ENCODE measurements around the gene ARHGAP24. TPM values are rescaled to one million over a fixed set of nuclear protein-coding genes. Genes with fewer than 3 reads are reported as not detected.
"Not testable (repeated sequence)": the region's sequence is repeated elsewhere in the genome, so short reads cannot be mapped to it uniquely, and the experiment has no call there.

ARHGAP24 gene
- total RNA-seq, 4 donors from 2014 or later: 3.6 to 35.3 (median 7.2) TPM

- H3K27ac ChIP-seq: no peak overlapping the region
- TF ChIP-seq POLR2A (IDR thresholded peaks at IDR 0.05) (no peak), CTCF (IDR thresholded peaks at IDR 0.05) (no peak)
- H3K9me3 ChIP-seq: no peaks in the 10 kb centered on the region
- H3K27me3 ChIP-seq: no peaks in the 10 kb centered on the region
- WGBS, 2 donors: 90 to 94% methylated on average over 3 of the region's 3 CpGs
- H3K4me1 ChIP-seq: peaks cover 0 to 3% (median 0%) of the 10 kb centered on the region in 3 donors
- intact Hi-C loops (cut with DNase I): no loop called here
- no peak overlapping the region for H3K4me3 ChIP-seq
- H3K36me3 ChIP-seq: no peaks in the 10 kb centered on the region
- no peak for DNase-seq
These were observed 361.9 kb downstream of the ARHGAP24 start for GRCh38 chr4:85836588-85837438.

GRCh38 chr4:85837439-85837733, 362.4 kb downstream of the ARHGAP24 start:
- Histone ChIP-seq H3K4me1 (peaks cover 0 to 3% (median 0%) of the 10 kb centered on the region in 3 donors), H3K27ac (no peak overlapping the region)
- intact Hi-C loops (cut with DNase I): no loop called here

GRCh38 chr4:85839981-85840451, 365.1 kb downstream of the ARHGAP24 start:
- DNase-seq; H3K27me3 ChIP-seq; H3K36me3 ChIP-seq; H3K4me1 ChIP-seq; intact Hi-C loops (cut with DNase I); H3K27ac ChIP-seq; H3K9me3 ChIP-seq; H3K4me3 ChIP-seq: not testable (repeated sequence)
- 45 to 60% methylated on average over 3 of the region's 3 CpGs for WGBS, 2 donors

More at GRCh38 chr4:85837439-85837733, 362.4 kb downstream of the ARHGAP24 start:
- WGBS, 2 donors: 69 to 83% methylated on average over 4 of the region's 4 CpGs
- TF ChIP-seq POLR2A (IDR thresholded peaks at IDR 0.05) (no peak), CTCF (IDR thresholded peaks at IDR 0.05) (no peak)
- H3K4me3 ChIP-seq: no peak overlapping the region
- no peaks in the 10 kb centered on the region for H3K36me3 ChIP-seq
- no peaks in the 10 kb centered on the region for H3K27me3 ChIP-seq
- H3K9me3 ChIP-seq: no peaks in the 10 kb centered on the region
- no peak for DNase-seq

GRCh38 chr4:85842540-85842939, 367.6 kb downstream of the ARHGAP24 start:
- no peak for DNase-seq

GRCh38 chr4:85853740-85854139, 378.8 kb downstream of the ARHGAP24 start:
- WGBS, 2 donors: 67 to 74% methylated on average over 5 to 6 of the region's 6 CpGs
- intact Hi-C loops (cut with DNase I); H3K36me3 ChIP-seq; DNase-seq; H3K4me1 ChIP-seq; H3K9me3 ChIP-seq; H3K27me3 ChIP-seq; H3K27ac ChIP-seq; H3K4me3 ChIP-seq: not testable (repeated sequence)

More at GRCh38 chr4:85842540-85842939, 367.6 kb downstream of the ARHGAP24 start:
- peaks cover 0 to 3% (median 0%) of the 10 kb centered on the region in 3 donors for H3K4me1 ChIP-seq
- intact Hi-C loops (cut with DNase I): no loop called here
- TF ChIP-seq CTCF (IDR thresholded peaks at IDR 0.05): no peak
- no peak for TF ChIP-seq POLR2A (IDR thresholded peaks at IDR 0.05)
- H3K27me3 ChIP-seq: no peaks in the 10 kb centered on the region
- H3K36me3 ChIP-seq: no peaks in the 10 kb centered on the region
- H3K4me3 ChIP-seq: no peak overlapping the region
- peak overlapping the region in 2 of 4 donors; percentile 23 to 40 for H3K27ac ChIP-seq
- WGBS, 2 donors: 44 to 56% methylated on average over 7 of the region's 7 CpGs
- H3K9me3 ChIP-seq: no peaks in the 10 kb centered on the region

GRCh38 chr4:85854546-85854945, 379.6 kb downstream of the ARHGAP24 start:
- intact Hi-C loops (cut with DNase I): no loop called here
- TF ChIP-seq CTCF (IDR thresholded peaks at IDR 0.05): no peak

More at GRCh38 chr4:85854546-85854945, 379.6 kb downstream of the ARHGAP24 start:
- no peaks in the 10 kb centered on the region for H3K4me1 ChIP-seq
- no peak overlapping the region for H3K27ac ChIP-seq
- 84 to 88% methylated on average over 2 of the region's 2 CpGs for WGBS, 2 donors
- no peak overlapping the region for H3K4me3 ChIP-seq
- no peaks in the 10 kb centered on the region for H3K36me3 ChIP-seq
- no peaks in the 10 kb centered on the region for H3K9me3 ChIP-seq
- H3K27me3 ChIP-seq: no peaks in the 10 kb centered on the region
- DNase-seq: no peak

All from esophagus squamous epithelium (tissue), 5 donors.